Effector memory CD4-positive, alpha-beta T cell (primary cell): Measurements from ENCODE around the gene TBC1D5.

Experiments
- DNase-seq, 3 donors: peaks; one replicate each; pipeline ENCODE4 v3.0.0-alpha.2; 2020
- H3K27ac ChIP-seq: 2 replicates; pipeline ENCODE4 v1.7.0; 2013; ENCODE audit warnings: mild to moderate bottlenecking, low read length, moderate library complexity; ENCODE audit not compliant: insufficient read depth, poor library complexity, severe bottlenecking
- H3K27me3 ChIP-seq: replicated peaks from 2 replicates; pipeline ENCODE4 v1.7.0; 2013; ENCODE audit warnings: mild to moderate bottlenecking, low read length; ENCODE audit not compliant: insufficient read depth, control insufficient read depth, poor library complexity, severe bottlenecking
- H3K36me3 ChIP-seq: 2 replicates; pipeline ENCODE4 v1.7.0; 2013; ENCODE audit warnings: mild to moderate bottlenecking, low read length, moderate library complexity; ENCODE audit not compliant: control insufficient read depth, insufficient read depth
- H3K4me1 ChIP-seq: 2 replicates; pipeline ENCODE4 v1.7.0; 2013; ENCODE audit warnings: low read length, mild to moderate bottlenecking; ENCODE audit not compliant: control insufficient read depth, insufficient read depth, poor library complexity, severe bottlenecking
- H3K4me3 ChIP-seq: 2 replicates; pipeline ENCODE4 v1.7.0; 2013; ENCODE audit warnings: low read length, low read depth, mild to moderate bottlenecking; ENCODE audit not compliant: insufficient read depth, poor library complexity, severe bottlenecking
- H3K9me3 ChIP-seq: 2 replicates; pipeline ENCODE4 v1.7.0; 2013; ENCODE audit warnings: mild to moderate bottlenecking, low read length, moderate library complexity; ENCODE audit not compliant: control insufficient read depth

TBC1D5 gene

DNA sequence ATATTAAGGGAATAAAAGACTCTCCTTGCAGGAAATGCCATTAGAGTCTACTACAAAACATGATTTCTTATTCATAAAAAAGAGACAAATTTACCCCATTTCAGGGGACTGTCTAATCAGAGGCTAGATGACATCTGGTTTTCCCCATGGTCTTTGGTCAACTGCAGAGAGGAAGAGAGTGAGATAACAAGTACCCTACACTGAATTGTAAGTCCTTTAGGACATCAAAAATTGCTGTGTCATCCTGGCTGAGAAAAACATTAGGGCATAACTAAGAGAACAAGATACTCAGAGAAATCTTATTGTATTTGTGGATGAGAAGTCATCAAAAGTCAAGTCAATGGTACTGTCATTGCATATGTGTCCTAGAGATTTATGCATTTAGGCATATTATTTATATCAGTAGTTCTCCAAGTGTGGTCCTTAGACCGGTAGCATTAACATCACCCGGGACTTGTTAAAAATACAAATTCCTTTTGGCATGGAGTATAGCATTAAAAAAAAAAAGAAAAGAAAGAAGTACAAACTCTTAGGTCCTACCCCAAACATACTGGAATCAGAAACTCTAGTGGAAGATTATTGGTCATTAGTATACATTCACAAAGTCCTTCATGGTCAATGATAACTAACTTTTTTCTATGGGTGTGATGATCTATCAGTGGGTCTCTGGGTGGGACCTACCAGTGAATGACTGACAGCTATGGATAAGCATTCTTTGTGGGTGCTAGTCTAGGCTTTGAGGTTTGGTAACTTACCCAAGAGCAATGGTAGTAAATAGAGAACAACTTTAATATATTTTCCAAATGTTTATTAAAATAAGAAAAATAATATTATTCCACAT lies 29.0 kb upstream of the TBC1D5 start:
- DNase-seq, result no peak
- Histone ChIP-seq H3K27ac (no peak overlapping the region), H3K4me1 (peaks cover 3% of the 10 kb centered on the region), H3K9me3 (no peaks in the 10 kb centered on the region), H3K4me3 (no peak overlapping the region), H3K36me3 (no peaks in the 10 kb centered on the region), H3K27me3 (no peaks in the 10 kb centered on the region)

GRCh38 chr3:17770682-17771081 lies 28.3 kb upstream of the TBC1D5 start:
- Histone ChIP-seq H3K9me3 (no peaks in the 10 kb centered on the region), H3K27ac (no peak overlapping the region), H3K4me3 (no peak overlapping the region), H3K4me1 (peaks cover 3% of the 10 kb centered on the region), H3K27me3 (no peaks in the 10 kb centered on the region), H3K36me3 (no peaks in the 10 kb centered on the region)
- DNase-seq, result no peak

GRCh38 chr3:17765819-17766472 lies 23.5 kb upstream of the TBC1D5 start:
- Histone ChIP-seq H3K4me3 (no peak overlapping the region), H3K9me3 (no peaks in the 10 kb centered on the region), H3K27me3 (no peaks in the 10 kb centered on the region), H3K36me3 (no peaks in the 10 kb centered on the region), H3K27ac (no peak overlapping the region), H3K4me1 (no peaks in the 10 kb centered on the region)
- DNase-seq, result no peak

DNA sequence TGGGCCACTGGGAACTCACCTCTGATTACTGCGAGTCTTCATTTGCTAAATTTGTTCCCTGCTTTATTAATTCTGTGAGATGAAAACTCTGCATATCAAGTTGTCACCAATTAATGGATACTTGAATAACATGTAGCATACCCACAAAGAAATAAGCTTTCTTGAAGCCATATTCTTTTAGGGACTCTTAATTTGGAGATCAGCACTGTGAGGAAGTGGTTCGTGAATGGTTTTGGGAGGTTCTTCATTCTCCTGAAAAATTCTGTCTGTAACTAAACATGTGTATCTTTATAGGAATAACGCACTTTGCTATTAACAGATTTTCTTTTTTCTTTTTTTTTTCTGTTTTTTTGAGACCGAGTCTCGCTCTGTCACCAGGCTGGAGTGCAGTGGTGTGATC lies 19.1 kb upstream of the TBC1D5 start:
- H3K4me1 ChIP-seq, result no peaks in the 10 kb centered on the region
- no peak overlapping the region for H3K27ac ChIP-seq
- DNase-seq, result no peak
- H3K27me3 ChIP-seq, result no peaks in the 10 kb centered on the region
- H3K9me3 ChIP-seq, result no peaks in the 10 kb centered on the region
- H3K36me3 ChIP-seq, result no peaks in the 10 kb centered on the region
- no peak overlapping the region for H3K4me3 ChIP-seq

- H3K4me3 ChIP-seq, result no peak overlapping the region
- no peak overlapping the region for H3K27ac ChIP-seq
- H3K9me3 ChIP-seq, result no peaks in the 10 kb centered on the region
- H3K27me3 ChIP-seq, result no peaks in the 10 kb centered on the region
- no peaks in the 10 kb centered on the region for H3K36me3 ChIP-seq
- no peak for DNase-seq
- no peaks in the 10 kb centered on the region for H3K4me1 ChIP-seq
Measured at GRCh38 chr3:17759901-17760300, 17.5 kb upstream of the TBC1D5 start.

DNA sequence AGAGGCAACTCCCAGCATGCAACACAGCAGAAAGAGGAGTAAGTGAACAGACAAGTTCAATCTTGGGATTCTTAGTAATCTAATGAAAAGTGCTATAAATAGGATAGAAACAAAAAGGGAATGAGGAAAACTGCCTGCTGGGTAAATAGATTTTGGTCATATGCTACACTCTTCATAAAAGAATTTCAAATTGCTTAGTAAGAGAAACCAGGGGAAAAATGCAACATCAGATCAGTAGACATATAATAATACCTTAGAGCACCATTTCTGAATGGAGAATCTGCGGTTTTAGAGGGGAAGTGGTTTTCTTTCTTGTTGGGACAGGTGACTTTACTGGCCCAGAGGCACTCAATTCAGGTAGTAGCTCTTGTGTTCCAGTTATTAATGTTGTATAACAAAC lies 13.4 kb upstream of the TBC1D5 start:
- H3K27me3 ChIP-seq, result no peaks in the 10 kb centered on the region
- no peak overlapping the region for H3K4me3 ChIP-seq
- H3K36me3 ChIP-seq, result no peaks in the 10 kb centered on the region
- no peaks in the 10 kb centered on the region for H3K4me1 ChIP-seq
- no peak overlapping the region for H3K27ac ChIP-seq
- DNase-seq, result no peak
- no peaks in the 10 kb centered on the region for H3K9me3 ChIP-seq

- DNase-seq, result no peak
- Histone ChIP-seq H3K4me3 (no peak overlapping the region), H3K4me1 (no peaks in the 10 kb centered on the region), H3K27me3 (no peaks in the 10 kb centered on the region), H3K9me3 (no peaks in the 10 kb centered on the region), H3K27ac (no peak overlapping the region), H3K36me3 (no peaks in the 10 kb centered on the region)
Measured at GRCh38 chr3:17753632-17753992, 11.2 kb upstream of the TBC1D5 start.

- no peak overlapping the region for H3K4me3 ChIP-seq
- no peak overlapping the region for H3K27ac ChIP-seq
- H3K4me1 ChIP-seq, result no peaks in the 10 kb centered on the region
- H3K36me3 ChIP-seq, result no peaks in the 10 kb centered on the region
- no peak for DNase-seq
- no peaks in the 10 kb centered on the region for H3K27me3 ChIP-seq
- H3K9me3 ChIP-seq, result no peaks in the 10 kb centered on the region
Measured at GRCh38 chr3:17752876-17753631, 10.6 kb upstream of the TBC1D5 start.

GRCh38 chr3:17752436-17752835 lies 10.0 kb upstream of the TBC1D5 start:
- no peak for DNase-seq
- H3K4me3 ChIP-seq, result no peak overlapping the region
- no peaks in the 10 kb centered on the region for H3K27me3 ChIP-seq
- no peaks in the 10 kb centered on the region for H3K9me3 ChIP-seq
- H3K36me3 ChIP-seq, result no peaks in the 10 kb centered on the region
- H3K4me1 ChIP-seq, result peaks cover under 1% of the 10 kb centered on the region
- H3K27ac ChIP-seq, result no peak overlapping the region
